Endometrial microvascular endothelial cells (primary cell): ENCODE measurements around the gene CMSS1. TPM values are rescaled to one million over a fixed set of nuclear protein-coding genes. Genes with fewer than 3 reads are reported as not detected.

Experiments
- in situ Hi-C: cut with HindIII; loops from 2 replicates; pipeline ENCODE4 v1.10.0; 2017; ENCODE audit warnings: low sequenced_read_pairs, low pct_unique_long_range_greater_than_20kb; ENCODE audit errors: inconsistent ontology term
- total RNA-seq: library from RNA; depleted of rRNA; stranded (reverse); fragments of >200 nt; gene quantifications from one replicate; pipeline ENCODE4 v1.2.3, GENCODE V29; 2015; ENCODE audit errors: inconsistent ontology term

CMSS1 gene
- total RNA-seq, 1 donor from 2014 or later, result 13.2 TPM

DNA sequence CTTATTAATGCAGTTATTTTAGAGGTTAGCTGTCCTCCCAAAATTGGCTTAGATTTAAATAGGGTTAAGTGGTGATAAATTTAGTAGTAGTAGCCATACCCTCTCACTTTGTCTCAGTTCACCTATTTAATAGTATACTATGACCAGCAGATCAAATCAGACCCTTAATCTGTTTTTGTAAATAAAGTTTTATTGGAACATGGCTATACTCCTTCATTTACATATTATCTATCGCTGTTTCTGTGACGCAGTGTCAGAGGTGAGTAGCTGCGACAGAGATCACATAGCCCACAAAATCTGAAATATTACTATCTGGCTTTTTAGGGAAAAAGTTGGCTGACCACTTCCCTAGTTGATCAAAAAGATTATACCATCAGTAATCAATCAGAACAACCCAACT lies 183.4 kb downstream of the CMSS1 start:
- in situ Hi-C loops, result no loop called here

DNA sequence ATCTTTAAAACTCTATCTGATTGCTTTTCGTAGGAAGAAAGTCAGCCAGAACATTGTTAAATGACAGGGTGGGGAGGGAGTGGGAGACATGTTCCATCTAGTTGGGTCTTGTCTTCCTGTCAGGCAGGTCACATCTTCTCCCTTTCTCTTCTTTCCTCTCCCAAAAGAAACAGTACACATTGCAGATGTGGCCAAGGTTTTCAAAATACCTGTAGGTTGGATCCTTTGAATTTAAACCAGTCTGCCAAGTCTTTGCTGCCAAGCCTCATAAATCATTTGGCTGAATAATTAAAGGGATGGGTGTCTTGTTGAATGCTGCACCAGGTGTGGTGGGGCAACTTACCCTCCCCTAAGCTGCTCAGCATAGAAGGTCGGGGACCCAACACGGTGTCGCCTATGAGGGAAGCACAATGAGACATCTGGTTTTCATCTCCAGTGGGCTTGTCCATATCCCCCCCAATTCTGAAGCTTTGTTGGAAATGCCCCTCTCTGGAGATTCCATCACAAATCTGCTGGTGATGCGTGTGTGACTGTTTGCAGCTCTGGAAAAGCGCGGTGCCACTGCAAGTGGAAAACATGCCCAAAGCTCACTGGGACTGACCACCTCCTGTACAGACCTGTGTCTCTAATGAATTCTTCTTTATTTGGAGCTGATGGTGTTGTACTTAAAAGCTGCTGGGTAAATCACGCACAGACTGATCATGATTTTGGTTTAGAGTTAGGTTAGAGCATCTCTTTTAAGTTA lies 184.0 kb downstream of the CMSS1 start:
- in situ Hi-C loops, result no loop called here

DNA sequence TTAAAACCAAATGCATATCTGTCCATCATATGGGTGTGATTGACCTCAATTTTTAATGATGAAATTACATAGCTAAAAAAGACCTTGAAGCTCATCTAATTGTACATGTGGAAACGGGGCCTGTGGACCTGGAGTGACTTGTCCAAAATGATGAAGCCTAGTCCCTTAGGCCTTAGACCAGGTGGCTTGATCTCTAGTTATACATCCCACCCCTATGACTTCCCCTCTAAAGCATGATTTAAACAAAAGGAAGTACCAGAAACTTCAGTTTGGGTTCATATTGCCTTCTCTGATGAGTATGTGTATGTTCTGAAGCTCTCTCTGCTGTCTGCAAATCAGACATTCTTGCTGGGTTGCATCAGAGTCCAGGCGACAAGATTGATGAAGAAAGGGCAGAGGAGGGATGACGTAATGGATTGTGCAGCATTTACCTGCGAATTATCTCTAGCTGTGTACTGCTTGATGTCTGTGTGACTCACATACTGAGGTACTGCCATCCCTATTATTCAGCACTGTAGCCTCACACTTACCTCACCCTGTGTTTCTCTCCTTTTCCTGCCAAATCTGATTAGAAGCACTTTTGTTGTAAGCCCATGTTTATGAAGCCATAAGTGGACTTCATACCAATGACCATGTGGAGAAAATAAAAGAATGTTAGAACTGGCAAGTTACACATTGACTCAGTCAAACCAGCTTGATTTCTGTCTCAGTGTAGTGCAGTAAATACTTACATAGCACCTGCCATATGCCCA lies 185.1 kb downstream of the CMSS1 start:
- in situ Hi-C loops, result no loop called here

DNA sequence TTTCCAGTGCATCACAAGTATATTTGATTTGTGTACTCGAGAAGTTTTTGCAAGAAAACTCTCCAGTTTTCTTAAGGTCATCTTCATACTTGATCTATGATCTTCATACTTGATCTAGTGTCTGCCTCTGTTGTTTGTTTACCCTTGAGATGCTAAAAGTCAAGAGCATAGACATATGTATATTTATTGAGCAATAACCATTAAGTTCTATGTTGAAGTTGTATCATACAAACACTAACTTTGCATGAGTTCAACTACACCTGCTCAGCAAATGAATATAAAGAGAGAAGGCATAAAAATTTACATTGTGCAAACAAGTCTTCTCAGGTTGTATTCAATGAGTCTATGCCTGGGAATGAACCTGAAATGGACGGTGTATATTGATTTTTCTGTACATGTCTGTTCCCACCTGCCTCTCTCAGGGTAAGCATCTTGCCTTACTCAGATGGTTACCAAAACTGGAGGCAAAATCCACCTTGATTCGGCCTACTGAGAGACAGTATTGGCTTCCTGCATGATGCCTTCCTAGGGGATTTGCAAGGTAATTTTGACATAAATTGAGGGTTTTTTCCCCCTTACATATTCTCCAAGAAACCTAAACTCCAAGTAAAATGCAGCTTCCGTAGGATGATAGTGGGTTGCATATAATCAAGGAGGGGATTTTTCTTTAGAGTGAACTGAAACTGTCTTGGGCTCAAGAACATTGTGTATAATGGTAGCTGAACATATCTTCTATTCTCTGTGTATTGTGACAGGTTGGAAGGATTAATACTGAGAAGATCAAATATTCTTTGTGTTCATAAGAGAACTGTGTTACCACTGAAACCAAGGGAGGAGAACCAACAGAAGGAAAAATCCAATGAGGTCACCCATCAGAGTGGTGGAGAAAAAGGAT lies 186.2 kb downstream of the CMSS1 start:
- in situ Hi-C loops, result no loop called here

DNA sequence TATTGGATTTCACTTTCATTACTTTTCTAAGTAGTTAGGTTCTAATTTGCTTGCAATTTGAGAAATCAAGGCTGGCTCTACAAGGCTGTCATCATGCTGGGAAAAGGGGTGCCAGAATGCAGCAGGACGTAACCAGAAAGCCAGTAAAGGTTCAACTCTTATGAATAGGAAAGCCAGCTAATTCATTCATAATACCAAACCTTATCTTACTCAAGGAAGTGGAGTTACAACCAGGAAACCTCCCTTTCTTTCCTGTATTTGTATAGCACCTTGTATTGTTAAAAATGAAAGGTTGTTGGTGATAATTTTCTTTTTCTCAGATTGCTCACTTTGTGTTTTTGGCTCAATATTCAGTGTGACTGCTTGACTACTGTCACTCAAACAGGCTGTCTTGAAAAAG lies 187.3 kb downstream of the CMSS1 start:
- in situ Hi-C loops, result no loop called here

DNA sequence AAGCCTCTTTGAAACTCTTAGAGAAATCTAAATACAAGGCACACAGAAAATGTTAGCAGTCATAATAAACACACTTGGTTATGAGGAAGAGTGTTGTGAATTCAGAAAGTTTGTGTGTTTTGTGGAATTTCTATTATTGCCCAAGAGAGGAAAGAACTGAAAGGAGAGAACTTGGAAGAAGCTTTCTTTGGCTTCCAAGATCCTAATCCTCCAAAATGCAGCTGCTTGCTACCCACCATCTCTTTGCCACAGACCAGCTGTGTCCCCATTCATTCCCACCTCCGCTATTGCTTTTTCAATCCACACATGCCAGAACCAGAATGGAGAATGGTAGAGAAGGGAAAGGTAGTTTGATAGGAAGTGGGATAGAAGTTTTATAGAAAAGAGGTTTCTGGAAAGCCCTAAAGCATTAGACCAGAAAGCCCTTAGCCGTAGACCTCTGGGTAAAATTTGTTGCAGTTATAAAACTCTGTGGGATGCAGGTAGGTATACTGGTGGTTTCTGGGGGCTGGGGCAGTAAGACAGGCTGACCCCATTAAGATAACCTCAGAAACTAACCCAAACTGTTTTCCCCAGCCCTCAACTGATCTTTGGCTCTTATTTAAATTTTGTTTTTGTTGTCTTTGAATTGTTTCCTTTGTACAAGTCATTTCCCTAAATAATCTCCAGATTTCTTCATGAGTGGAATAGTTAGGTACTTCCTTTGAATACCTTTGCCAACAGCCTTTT lies 188.2 kb downstream of the CMSS1 start:
- in situ Hi-C loops, result no loop called here

DNA sequence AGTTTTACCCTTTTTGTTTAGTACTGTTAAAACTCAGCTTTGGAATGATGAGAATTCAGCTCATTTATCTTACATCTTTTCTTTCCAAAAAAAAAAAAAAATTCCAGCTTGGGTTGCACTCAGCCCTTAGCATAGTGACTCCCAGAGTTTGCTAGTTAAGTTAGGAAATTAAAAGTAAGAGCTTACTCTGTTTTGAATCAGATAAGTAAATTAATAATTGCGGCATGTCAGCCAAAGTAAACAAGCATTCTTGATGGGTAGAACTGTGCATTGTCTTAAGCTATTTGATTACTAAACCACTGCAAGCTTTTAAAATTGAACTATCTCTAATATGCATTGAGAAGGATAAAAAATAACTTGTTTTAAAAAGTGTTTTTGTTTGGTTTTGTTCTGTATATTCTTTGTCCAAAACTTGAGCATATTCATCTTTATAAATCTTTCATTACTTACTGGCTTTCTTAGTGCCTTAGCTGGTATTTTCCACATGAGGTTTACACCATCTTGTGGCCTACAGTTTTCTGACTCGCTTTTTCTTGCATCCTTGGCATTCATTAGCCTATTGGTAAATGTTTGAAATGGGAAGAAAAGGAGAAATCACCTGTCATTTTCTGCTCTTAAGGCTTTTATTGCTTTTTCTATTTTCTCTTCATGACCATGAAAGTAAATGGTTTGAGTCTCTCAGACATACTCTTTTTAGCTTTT lies 189.1 kb downstream of the CMSS1 start:
- in situ Hi-C loops, result no loop called here

DNA sequence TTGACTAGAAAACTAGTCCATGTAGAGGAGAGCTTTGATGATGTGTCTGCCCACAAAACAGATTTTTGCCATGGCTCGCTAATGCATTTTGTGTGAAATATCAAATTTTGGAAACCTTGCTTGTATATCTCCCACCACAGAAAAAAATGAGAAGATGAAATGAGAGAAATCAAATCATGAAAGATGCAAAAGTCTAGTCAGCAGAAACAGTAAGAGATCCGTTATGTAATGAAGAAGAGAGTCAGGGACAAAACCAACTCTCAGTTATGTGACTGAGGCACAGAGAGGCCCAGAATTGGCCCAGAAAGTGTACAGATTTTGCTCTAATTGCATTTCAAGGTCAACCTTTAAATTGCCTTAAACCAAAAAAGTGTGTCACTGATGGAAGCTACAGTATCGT lies 189.7 kb downstream of the CMSS1 start:
- in situ Hi-C loops, result no loop called here

DNA sequence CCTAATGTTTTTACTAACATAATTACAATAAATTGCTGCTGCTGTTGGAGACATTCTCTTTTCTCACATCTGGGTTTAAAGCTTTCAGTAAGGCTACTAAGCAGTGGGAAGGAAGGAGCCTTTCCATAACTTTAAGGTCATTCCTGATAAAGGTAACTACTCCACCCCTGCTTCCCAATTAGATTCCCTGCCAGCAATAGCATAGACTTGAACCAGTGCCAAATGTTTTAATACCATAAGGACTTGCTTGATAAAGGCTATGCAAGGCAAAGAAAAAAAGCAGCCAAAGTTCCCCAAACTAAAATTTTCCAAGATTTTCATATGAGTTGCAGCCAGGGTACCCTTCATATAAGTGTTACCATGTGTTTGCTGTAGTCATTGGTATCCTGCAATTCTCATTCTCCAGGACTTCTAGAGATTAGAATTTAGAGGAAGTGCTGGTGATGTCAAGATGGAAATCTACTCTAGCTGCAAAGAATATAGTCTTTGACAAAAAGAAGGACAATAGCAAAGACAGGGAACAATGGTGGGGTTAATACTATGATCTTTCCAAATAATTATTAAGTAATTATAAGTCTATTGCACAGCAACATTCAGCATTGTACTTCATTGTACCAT lies 190.5 kb downstream of the CMSS1 start:
- in situ Hi-C loops, result no loop called here

DNA sequence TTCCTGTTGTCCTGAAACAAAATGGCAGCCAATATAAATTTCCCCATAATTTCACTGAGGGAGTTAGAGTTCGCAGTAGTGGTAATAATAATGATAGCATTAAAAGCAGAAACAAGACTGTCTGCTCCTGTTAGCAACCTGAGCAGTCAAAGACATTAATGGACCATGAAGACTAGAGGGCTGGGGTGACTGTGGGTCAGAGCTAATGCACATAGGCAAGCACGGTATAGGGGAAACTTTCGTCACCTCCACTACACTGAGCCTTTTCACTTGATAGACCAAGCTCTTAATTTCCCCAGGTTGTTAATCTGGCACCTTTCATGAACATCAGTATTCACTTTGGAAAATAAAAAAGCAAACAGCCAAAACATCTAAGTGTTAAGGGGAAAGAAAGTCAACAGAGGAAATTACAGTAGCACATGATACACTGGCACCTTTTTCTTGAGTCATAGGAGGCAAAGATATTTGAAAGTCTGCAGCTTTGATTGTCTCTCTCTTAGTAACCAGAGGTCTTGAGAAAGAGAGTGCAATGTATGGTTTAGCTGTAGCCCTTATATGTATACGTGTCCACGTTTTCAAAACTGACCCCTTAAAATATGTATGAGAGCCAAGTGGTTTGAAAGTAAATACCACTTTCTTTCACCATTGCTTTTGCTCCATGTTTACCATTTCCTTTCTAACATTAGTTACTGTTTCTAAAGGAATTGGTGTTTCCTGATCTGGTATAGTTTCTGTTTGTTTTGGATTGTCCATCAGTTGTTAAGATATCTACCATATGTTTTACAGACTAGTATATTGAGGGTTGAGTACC lies 191.8 kb downstream of the CMSS1 start:
- in situ Hi-C loops, result no loop called here

DNA sequence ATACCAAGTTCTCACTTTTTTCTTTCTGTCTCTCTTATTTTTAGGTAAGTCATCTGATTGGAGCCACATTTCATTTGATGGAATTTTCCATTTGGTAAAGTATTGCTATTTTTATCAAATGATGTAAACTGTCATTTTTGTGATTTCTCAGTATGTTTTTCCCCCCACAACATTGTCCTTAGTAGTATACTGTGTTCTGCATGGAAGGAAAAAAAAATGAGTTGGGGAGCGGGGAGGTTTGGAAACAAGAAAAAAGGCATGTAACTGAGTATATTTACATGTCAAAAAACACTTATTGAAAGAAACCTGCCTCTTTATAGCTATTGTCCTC lies 192.4 kb downstream of the CMSS1 start:
- in situ Hi-C loops, result no loop called here

DNA sequence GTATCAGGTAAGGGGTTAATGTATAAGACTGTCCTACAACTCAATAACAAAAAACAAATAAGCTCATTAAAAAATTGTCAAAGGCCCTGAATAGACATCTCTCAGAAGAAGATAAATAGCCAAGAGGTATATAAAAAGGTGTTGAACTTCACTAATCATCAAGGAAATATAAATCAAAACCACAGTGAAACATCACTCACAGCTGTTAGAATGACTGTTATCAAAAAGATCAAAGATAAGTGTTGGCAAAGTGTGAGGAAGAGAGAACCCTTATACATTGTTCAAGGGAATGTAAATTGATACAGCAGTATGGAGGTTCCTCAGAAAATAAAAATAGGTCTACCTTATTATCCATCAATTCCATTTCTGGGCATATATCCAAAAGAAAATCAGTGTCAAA lies 201.1 kb downstream of the CMSS1 start:
- in situ Hi-C loops, result no loop called here

DNA sequence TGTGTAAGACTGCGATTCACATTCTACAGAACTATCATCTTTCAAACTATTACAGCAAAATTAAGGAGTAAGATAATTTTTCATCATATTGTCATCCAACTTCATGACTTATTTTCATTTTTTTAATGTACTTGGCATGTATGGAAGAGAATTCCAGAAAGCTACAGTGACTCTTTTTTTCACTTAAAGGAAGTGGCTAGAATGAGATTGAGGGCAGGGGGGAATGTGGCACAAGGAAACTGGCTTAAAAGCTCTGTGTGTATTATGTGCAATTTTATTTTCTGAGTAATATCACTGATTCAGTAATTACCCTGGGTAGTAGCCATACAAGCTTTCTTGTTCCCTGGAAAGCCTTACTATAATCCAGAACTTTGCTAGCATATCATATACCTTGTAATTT lies 202.1 kb downstream of the CMSS1 start:
- in situ Hi-C loops, result no loop called here

DNA sequence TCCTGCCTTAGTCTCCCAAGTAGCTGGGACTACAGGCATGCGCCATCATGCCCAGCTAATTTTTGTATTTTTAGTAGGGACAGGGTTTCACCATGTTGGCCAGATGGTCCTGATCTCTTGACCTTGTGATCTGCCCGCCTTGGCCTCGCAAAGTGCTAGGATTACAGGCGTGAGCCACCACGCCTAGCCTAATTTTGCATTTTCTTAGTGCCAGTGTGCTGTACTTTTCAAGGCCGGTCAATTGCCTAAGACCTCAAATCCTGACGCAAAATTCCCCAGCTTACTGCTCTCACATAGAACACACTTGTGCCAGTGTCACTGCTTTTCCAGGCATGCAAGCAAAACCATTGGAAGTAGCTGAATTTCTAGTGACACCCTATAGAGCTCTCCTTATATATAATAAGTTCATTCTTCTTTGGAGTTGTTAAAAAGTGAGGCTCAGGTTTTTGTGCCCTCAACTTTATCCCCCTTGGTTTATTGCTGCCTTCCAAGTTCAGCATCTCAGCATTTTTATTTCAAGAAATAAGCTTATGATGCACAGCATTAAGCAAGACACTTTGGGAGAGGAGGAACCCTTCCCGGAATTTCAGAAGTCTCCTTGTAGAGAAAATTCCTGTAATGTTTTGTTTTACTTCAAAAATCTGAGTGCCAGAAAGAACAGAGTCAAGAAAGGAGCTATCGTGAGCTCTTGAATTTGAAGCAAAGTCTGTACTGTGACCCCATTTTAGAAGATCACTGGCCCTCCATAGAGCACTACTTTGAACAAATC lies 203.4 kb downstream of the CMSS1 start:
- in situ Hi-C loops, result no loop called here

DNA sequence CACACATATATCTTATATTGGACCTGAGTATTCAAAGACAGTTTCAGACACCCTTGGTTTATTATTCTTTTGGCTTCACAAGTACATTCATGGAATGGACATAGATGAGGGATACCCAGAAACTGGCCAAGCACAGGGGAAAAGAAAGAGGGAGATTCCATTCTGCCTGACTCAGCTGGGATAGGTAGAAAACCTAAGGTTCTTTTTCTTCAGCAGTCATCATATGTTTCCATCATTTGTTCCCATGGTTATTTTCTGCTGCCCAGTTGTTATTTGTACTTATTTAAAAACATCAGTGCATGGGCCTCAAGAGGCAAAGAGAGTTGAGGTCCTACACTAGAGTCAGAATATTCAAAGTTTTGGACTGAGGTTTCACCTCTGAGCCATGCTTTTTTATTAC lies 204.8 kb downstream of the CMSS1 start:
- in situ Hi-C loops, result no loop called here

DNA sequence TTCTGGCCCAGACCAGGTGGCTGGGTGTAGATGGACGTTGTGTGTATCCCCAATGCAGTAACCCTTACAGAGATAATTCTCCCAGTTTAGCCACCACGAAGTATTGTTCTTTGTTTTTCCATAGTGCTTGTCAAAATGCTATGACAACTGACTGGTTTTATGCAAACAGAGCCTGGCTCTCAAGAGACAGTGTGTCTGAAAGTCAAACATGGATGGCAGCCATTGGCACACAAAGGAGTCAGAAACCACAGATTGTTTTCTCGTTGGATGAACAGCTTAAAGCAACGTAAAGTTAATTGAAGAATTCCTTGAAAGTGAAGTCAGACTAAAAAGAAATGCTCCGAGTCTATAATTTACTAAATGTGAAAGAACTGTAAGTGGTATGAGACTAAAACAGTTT lies 205.5 kb downstream of the CMSS1 start:
- in situ Hi-C loops, result no loop called here

DNA sequence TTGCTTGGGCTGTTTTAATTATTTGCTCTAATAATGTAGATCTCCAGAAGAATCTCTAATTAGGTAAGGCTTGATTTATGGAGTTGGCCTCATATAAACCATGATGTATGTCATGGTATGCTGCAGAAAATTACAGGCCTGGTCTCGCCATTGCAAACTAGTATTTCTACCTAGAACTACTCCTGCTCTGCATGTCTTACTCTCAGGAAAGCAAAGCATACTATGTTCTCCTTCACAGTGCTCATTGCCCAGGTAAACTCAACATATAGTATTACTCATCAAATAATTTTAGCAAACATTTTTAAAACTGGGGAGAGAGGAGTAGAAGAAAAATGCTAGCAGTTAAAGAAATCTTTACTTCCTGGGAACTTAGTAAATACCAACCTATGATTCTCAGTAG lies 205.9 kb downstream of the CMSS1 start:
- in situ Hi-C loops, result no loop called here
